Stimulated activated CD8-positive, alpha-beta memory T cell treated with anti-CD3 and anti-CD28 coated beads, Interleukin-4, amount 100 ng/mL, for 48 hours (primary cell): ENCODE measurements around the gene BICDL1.

Experiments
- DNase-seq: peaks from one replicate; pipeline ENCODE4 v3.0.0-alpha.2; 2020

Gene BICDL1

DNA sequence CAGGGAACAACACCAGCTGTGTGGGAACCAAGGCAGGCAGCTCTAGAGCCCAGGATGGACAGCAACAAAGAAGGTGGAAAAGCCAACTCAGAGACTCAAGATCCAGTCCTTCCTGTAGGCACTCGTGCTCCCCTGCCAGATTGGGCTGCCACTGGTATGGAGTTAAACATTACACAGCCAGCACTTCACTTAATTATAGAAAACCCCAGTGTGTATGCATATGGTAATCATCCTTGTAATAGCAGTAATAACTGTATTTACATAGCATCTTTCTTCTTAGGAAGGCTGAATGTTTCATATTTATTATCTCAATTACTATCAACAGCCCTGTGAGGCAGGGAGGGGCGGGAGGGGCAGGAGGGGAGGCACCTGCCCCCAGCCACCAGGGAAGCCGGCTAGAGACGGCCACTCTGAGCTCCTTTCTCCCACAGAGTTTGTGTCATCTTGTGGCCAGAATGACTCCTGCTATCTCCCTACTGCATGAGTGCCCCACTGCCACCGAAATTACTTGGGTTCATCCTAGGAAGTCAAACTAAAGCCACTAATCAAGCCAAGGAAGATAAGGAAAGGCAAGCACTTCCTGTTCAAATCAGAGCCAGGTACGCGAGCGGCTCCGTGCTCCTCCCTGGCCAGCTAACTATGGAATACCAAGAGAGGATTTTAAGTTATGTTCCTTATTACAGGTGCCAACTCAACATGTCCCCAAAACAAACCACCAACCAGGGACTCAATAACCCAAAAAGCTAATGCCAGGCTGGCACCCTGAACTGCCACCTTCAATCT is 143.2 kb downstream of the BICDL1 start:
- no peak for DNase-seq

DNA sequence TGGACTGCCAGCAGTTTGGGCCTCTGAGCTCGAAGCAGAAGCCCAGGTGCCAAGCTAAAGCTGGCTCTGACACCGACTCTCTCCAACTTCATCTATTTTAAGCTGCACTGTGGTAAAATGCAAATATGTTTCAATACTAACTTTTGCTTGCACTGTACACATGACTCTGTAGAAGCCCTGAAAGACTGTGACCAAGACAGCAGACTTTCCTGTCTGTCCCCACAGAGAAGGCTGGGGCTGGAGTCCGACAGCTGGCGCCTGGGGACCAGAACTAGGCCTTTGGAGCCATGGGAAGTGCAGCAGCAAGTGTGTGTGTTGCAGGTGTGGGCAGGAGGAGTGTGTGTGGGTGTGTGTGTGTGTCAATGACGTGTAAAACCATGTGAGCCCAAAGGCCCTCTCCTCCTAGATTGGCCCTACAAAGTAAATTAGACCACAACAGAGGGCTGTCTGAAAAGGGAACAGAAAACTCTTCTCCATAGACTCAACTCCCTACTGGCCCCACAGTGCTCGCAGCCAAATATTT is 143.9 kb downstream of the BICDL1 start:
- DNase-seq = no peak

DNA sequence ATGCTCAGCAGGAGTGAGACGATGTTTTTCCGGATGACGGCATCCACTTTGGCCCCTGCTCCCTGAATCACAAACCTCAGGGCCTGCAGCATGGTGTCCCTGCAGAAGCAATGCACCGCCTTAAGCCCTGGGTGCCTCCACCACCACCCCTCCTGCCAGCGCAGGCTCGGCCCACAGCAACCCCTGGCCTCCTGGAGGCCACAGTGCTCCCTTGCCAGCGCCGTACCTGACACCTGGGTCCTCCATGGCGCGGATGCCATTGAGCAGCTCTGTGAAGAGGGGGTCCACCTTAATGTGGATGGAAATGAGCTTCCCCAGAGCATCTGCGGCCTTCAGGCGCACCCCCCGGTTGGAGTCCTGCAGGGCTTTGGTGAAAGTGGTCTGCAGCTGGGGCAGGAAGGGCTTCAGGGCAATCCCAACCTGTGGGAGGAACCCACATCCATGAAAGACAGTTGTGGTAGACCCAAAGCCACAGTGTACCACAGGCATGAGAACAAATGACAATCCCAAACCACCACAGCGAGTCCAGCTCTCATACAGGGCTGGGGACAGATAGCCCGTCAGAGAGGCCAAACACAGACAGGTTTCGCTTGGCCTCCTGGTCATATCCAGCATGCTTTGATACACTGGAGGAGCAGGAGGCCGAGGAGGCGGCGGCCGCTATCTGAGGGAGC is 145.4 kb downstream of the BICDL1 start:
- no peak for DNase-seq

DNA sequence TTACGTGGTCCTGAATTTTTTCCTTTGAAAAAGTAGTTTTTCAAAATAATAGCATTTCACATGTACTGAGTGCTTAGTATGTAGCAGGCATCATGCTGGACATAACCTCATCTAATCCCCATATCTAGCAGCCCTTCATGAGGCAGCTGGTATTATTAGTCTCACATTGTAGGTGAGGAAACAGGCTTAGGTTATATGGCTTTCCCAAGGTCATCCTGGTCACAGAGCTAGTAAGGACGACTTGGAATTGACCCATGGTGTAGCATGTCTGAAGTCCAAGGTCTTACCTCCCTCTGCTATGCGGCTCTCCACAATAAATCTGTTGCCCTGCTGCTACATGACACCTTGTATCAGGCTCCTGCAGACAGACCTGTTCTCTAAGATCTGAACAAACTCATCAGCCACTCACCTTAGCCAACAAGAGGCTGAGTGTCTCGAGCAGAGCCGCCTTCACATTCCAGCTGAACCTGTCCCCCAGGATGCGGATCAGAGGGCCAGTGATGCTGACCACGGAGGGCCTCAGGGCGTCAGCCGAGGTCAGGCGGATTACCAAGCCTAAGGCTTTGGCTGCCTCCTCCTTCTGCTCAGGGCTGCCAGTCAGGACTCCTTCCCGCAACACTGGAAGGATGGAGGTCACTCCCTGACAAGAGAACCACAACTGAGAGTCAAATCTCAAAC is 147.2 kb downstream of the BICDL1 start:
- no peak for DNase-seq

DNA sequence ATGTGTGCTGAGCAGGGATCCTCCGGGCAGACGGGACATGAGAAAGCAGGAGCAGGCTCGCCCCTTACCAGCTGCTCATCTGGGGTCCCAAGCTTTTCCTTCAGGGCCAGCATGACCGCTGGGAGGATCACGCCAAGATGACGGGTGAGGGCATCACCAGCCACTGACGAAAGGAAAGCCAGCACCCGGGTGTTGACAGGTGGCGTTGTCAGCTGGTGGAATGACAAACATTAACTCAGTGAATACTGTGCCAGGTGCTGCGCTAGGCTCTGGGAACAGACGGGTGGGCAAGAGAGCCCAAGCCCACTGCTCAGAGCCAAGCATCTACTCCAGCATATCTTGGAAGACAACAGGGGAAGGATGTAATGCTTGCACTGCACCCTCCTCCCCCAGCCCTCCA is 148.8 kb downstream of the BICDL1 start:
- no peak for DNase-seq

DNA sequence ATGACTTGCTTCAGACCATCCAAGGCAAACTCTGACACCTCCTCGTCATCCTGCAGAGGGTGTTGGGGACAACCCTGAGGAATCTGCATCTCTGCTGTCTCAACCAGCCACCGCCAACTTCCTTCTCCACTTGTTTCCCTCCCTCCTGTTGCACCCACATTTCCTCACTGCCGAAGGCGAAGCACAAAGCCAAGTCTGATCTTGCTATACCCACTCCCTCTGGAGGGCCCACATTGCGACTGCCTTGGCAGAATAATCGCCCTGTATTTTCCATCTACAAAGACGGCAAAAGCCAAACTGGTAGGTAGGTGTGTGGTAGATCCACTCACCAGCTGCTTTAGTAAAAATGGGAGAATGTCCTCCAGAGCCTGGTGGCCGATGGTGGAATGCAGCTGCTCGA is 149.3 kb downstream of the BICDL1 start:
- no peak for DNase-seq

DNA sequence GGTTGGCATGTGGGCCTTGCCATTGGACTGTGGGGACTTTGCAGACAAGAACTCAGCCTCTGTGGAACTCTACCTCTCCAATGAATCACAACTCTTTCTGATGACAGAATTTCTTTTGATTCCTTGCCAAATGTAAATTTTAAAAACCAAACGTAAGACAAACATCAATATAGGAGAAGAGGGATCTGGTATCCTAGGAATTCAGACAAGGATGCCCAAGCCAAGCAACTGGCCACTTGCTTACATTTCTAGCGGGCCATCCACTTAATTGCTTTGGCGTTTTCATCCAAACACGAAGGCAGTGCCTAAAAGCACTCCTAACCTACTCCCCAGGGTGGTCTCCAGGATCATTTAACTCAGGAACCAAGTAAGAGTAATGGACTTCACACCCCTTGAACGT is 150.9 kb downstream of the BICDL1 start:
- no peak for DNase-seq

DNA sequence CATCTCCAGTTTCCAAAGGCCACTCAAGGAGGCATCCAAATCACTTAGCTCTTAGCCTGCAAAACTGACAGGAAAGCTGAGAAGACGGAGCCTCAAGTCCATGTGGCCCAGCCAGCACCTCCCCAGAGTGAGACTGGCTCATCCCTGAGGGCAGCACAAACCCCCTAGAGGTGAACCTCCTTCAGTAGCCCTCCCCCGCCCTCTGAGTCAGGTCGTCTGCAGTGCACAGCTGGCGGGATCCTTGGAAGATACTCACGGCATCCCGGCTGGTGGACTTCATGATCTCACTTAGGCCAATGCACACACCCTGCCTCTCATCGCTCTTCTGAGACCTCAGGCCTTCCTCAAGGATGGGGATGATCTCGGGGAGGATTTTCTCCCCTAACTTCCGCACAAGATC is 151.6 kb downstream of the BICDL1 start:
- DNase-seq = no peak

DNA sequence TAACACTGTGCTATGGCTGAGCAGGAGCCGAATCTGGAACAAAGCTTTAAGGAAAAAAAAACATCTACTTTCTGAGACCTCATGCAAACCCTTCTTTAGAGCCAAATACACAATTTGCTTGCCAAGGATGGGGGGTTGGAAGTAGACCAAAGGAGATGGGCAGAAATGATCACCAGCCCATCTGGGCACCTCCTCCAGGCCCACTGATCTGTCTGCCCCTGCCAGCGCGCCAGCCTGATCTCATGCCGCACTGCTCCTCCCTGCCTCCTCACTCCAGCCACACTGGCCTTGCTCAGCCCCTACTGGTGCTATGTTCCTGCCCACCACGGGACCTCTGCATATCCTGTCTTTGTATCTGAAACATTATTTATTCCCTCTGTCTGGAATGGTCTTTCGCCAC is 152.3 kb downstream of the BICDL1 start:
- DNase-seq = no peak

DNA sequence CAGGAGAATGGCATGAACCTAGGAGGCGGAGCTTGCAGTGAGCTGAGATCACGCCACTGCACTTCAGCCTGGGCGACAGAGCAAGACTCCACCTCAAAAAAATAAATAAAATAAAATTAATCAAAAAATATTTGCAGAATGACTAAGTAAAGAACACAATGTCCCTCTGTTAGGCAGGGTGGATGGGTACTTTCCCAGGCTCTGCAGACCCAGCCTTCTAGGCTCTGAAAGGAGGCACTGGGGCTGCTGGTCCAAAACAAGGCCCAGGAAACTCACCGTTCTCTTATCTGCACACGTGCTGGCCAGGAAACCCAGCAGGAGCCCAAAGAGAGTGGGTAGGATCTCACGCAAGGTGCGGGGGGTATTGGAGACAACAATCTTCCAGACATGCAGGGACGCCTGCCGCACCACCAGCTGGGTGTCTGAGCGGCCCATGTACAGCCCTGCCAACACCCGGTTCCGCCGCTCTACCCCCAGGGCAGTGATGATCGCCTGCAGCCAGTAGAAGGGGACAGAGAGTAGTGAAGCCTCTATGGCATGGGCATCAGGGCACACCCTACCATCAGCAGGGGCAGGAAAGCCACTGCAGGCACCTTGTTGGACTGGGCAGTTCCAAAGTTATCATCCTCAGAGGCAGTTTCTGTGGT is 153.3 kb downstream of the BICDL1 start:
- no peak for DNase-seq
